Measurements from ENCODE around the gene RETREG1.

DNA sequence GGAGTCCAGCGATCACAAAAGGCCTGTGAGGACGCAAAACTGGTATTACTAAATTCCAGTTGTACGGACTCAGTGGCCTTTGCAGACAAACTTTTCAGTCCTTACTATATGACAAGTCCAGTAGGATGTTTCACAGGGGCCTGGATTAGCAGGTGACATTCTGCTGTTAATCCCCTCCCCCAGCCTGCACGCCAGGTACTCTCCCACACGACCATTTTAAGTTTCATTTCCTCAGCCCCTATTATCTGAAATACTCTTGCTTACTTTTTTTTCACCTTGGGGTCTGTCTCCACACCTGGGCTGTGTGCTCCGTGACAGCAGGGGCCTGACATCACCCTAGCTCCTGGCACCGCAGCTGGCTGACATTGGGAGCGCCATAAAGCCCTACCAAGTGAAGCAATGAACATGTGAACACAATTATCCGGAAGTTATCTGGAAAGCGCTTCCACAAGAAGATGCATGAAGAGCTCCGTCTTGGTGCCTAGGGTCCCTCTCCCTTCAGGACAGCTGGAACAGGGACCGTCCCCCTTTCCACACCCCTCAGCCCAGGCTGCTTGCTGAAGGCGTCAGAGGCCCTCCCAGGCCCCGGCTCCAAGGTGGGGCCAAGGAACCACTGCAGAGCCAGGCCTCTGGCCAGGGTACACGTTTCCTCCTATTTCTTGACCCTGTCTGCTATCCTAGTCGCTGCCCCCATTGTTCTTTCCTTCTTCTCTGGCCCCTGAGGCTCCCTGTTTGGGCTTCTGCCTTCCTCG, 111.5 kb downstream of the RETREG1 start:
- TF ChIP-seq L3MBTL2 (conservative IDR thresholded peaks at IDR 0.05), result no peak
- TF ChIP-seq TARDBP (IDR thresholded peaks at IDR 0.05), result no peak
- TF ChIP-seq ELF4 (IDR thresholded peaks at IDR 0.05), result no peak
- no peak for TF ChIP-seq BHLHE40 (IDR thresholded peaks at IDR 0.05; ENCODE audit: borderline replicate concordance)
- no peak for TF ChIP-seq ARNT (IDR thresholded peaks at IDR 0.05)
- no peak for TF ChIP-seq SP1 (IDR thresholded peaks at IDR 0.05)
- no peak for TF ChIP-seq SUZ12 (IDR thresholded peaks at IDR 0.05)
- TF ChIP-seq ZNF384 (IDR thresholded peaks at IDR 0.05), result no peak
- TF ChIP-seq FOXM1 (IDR thresholded peaks at IDR 0.05; ENCODE audit: borderline replicate concordance), result no peak
- no peak for TF ChIP-seq LEF1 (IDR thresholded peaks at IDR 0.05; ENCODE audit: borderline replicate concordance)
- no peak for TF ChIP-seq CTBP1 (IDR thresholded peaks at IDR 0.05; ENCODE audit: borderline replicate concordance)
- TF ChIP-seq FOXK2 (IDR thresholded peaks at IDR 0.05), result no peak

All from HEK293T (cell line).